ENCODE data around the gene DCAF12.

The DCAF12 gene

GRCh38 chr9:34085581-34086500 is 40.7 kb downstream of the DCAF12 start:
- no peak for TF ChIP-seq EP300 (IDR thresholded peaks at IDR 0.05; ENCODE audit: borderline replicate concordance)
- TF ChIP-seq TEAD4 (IDR thresholded peaks at IDR 0.05), result no peak
- no peak for TF ChIP-seq RAD21 (IDR thresholded peaks at IDR 0.05; ENCODE audit: low read depth)
- no peak for TF ChIP-seq FOXM1 (IDR thresholded peaks at IDR 0.05; ENCODE audit: borderline replicate concordance, low read depth)
- TF ChIP-seq EGR1 (IDR thresholded peaks at IDR 0.05), result no peak

GRCh38 chr9:34084562-34084961 is 41.9 kb downstream of the DCAF12 start:
- TF ChIP-seq FOXM1 (IDR thresholded peaks at IDR 0.05; ENCODE audit: borderline replicate concordance, low read depth) (no peak), TEAD4 (IDR thresholded peaks at IDR 0.05) (no peak), REST (IDR thresholded peaks at IDR 0.05; ENCODE audit: low read depth) (no peak), EGR1 (IDR thresholded peaks at IDR 0.05) (no peak), TAF1 (IDR thresholded peaks at IDR 0.05; ENCODE audit: low read depth) (no peak), RAD21 (IDR thresholded peaks at IDR 0.05; ENCODE audit: low read depth) (no peak), TCF12 (IDR thresholded peaks at IDR 0.05; ENCODE audit: low read depth) (no peak), USF1 (IDR thresholded peaks at IDR 0.05) (no peak), ZBTB7A (IDR thresholded peaks at IDR 0.05; ENCODE audit: low read depth) (no peak), EP300 (IDR thresholded peaks at IDR 0.05; ENCODE audit: borderline replicate concordance) (no peak), NFIC (IDR thresholded peaks at IDR 0.05) (no peak), CREB1 (IDR thresholded peaks at IDR 0.05; ENCODE audit: low read depth) (no peak), YY1 (IDR thresholded peaks at IDR 0.05; ENCODE audit: low read depth) (no peak), CEBPB (IDR thresholded peaks at IDR 0.05) (no peak)
- TF ChIP-seq, protein P1, sequence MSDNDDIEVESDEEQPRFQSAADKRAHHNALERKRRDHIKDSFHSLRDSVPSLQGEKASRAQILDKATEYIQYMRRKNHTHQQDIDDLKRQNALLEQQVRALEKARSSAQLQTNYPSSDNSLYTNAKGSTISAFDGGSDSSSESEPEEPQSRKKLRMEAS (IDR thresholded peaks at IDR 0.05), result no peak

DNA sequence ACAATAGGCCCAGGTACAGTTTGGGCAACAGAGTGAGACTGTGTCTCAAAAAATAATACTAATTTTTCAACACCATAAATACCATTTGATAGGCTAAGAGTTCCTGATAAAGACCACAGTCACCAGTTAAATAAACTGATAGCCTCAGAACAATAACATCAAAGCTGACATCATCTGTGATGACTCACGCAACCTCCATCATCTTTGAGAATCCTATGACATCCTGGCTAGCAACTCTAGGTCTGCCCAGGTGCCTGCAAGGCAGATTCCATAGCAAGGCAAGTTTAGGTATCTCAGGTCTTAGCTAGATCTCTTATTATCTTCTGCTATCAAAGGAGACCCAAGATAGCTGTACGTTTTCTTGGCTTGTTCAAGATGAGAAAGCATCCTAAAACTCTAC is 47.3 kb downstream of the DCAF12 start:
- TF ChIP-seq YY1 (IDR thresholded peaks at IDR 0.05; ENCODE audit: low read depth) (no peak), ZBTB7A (IDR thresholded peaks at IDR 0.05; ENCODE audit: low read depth) (no peak), NFIC (IDR thresholded peaks at IDR 0.05) (no peak), TCF12 (IDR thresholded peaks at IDR 0.05; ENCODE audit: low read depth) (no peak), USF1 (IDR thresholded peaks at IDR 0.05) (no peak), TEAD4 (IDR thresholded peaks at IDR 0.05) (no peak), EGR1 (IDR thresholded peaks at IDR 0.05) (no peak), EP300 (IDR thresholded peaks at IDR 0.05; ENCODE audit: borderline replicate concordance) (no peak)
- TF ChIP-seq, protein P1 (IDR thresholded peaks at IDR 0.05), result no peak

DNA sequence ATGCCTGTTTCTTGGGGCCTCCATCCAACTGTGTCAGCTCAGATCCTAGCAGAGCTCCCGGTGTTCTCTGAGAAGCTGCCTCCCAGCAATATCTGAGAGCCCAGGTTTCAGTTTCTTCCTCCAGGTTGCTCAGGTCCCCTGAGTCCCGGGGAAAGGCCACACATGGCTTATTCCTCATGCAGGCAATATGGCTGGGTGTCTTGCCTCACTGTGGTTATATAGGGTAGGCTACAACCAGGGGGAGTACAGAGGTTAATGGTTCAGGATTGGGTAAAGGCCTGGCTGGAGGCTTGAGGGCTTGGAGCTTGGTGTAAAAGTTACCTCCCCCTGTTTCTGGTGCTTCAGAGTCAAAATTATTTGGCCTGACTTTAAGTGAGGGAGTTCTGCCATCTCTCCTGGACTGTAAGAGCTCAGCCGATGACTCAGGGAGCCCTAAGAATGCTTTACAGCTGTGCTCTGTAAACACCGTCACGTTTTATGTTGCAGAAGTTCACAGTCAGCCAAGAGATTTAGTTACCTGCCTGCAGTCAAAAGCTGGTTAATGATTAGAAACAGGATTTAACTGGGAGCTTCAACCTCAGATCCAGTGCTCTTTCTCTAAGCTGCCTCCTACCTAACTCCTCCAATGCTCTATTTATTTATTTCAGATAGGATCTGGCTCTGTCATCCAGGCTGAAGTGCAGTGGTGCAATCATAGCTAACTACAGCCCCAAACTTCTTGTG is 53.5 kb downstream of the DCAF12 start:
- no peak for TF ChIP-seq EP300 (IDR thresholded peaks at IDR 0.05; ENCODE audit: borderline replicate concordance)
- peak; percentile 59 for TF ChIP-seq TEAD4 (IDR thresholded peaks at IDR 0.05)

- TF ChIP-seq YY1 (IDR thresholded peaks at IDR 0.05; ENCODE audit: low read depth) (no peak), TEAD4 (IDR thresholded peaks at IDR 0.05) (peak; percentile 59; the same call in 1 of the 2 replicates), FOXM1 (IDR thresholded peaks at IDR 0.05; ENCODE audit: borderline replicate concordance, low read depth) (no peak), TCF12 (IDR thresholded peaks at IDR 0.05; ENCODE audit: low read depth) (peak; percentile 49), EP300 (IDR thresholded peaks at IDR 0.05; ENCODE audit: borderline replicate concordance) (0 out of 2 replicates have a peak, but pooled peaks have one; percentile 18)
These were observed 54.1 kb downstream of the DCAF12 start for GRCh38 chr9:34072410-34072809.

DNA sequence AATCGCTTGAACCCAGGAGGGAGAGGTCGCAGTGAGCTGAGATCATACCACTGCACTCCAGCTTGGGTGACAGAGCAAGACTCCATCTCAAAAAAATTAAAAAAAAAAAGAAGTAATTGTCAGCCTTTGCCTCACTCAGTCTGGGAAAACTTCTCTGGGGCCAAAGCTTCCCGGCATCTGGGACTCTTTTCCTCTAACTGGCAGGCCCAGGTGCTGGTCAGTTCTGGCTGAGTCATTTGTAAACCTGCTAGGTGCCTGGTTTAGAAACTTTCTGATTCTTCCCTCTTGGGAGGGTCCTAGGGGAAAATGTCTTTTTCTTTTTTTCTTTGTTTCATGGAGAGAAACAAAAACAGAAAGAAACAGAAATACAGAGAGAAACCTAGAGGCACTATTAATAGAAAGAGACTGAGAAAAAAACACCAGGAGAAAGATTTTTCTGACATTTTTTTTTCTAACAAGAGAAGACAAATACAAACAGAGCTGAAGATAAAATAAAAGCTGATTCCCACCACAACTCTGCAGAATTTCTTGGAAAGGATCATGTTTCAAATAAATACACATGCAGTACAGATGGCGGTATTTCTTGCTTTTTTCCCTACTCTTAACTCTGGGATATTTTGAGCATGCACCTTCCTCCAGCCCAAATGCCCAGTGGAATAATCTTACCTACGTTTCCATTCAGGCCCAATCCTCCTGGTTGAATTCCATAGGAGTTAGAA is 55.7 kb downstream of the DCAF12 start:
- no peak for TF ChIP-seq TEAD4 (IDR thresholded peaks at IDR 0.05)
- TF ChIP-seq USF1 (IDR thresholded peaks at IDR 0.05), result no peak

DNA sequence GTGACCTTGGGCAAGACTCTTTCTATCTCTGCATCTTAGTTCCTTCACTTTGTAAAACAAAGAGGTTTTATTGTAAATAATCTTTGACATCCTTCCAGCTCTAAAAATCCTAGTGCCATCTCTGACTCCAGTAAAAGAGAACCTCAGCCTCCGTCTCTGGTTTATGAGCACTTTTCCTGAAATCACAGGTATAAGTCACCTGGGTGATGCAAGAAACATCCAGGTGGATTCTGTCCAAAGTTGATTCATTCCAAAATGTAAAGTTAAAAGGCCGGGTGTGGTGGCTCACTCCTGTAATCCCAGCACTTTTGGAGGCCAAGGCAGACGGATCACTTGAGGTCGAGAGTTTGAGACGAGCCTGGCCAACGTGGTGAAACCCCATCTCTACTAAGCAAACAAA is 56.7 kb downstream of the DCAF12 start:
- TF ChIP-seq YY1 (IDR thresholded peaks at IDR 0.05; ENCODE audit: low read depth), result no peak
- TF ChIP-seq TEAD4 (IDR thresholded peaks at IDR 0.05), result no peak
- TF ChIP-seq, protein P1 (IDR thresholded peaks at IDR 0.05), result no peak
- TF ChIP-seq TCF12 (IDR thresholded peaks at IDR 0.05; ENCODE audit: low read depth), result no peak
- TF ChIP-seq CREB1 (IDR thresholded peaks at IDR 0.05; ENCODE audit: low read depth), result no peak
